Measurements from ENCODE around the gene RGS9.
"Not testable (repeated sequence)": the region's sequence is repeated elsewhere in the genome, so short reads cannot be mapped to it uniquely, and the experiment has no call there.

Gene RGS9

DNA sequence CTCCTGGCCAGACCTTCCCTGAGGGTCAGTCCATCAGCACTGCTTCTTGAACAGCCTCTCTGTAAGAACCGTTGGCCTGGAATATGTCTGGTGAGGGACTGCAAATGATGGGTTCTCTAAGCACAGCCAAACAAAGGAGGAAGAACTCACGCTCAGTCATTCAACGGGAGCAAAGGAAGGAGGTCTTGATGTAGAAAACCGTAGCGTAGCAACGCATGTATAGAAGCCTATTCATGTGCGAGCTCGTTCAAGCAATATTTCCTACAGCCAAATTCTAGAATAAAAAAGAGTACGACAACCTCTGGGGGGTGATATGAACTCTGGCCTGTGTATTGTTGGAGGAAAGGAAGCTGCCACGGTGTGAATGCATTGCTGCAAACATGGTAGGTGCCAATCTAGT is 64.2 kb downstream of the RGS9 start:
- DNase-seq (ENCODE audit: extremely low spot score, insufficient read length, low read depth) = no peak
- no peak for FAIRE-seq

GRCh38 chr17:65202844-65203571 is 65.8 kb downstream of the RGS9 start:
- FAIRE-seq (no peak), DNase-seq (ENCODE audit: extremely low spot score, insufficient read length, low read depth) (no peak)

DNA sequence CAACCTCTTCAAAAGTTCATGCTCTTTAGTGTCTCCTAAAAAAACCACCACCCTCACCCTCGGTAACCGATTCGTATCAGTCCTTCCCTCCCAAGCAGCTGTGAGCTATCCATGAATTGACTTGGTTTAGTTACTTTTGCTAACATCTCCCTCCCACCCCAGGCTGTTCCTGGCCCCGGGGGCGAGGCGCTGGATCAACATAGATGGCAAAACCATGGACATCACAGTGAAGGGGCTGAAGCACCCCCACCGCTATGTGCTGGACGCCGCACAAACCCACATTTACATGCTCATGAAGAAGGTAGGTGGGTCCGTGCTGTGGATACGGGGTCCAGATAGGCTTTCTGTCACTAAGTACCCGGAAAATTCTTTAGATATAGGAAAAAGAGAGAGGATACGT is 66.8 kb downstream of the RGS9 start:
- no peak for DNase-seq (ENCODE audit: extremely low spot score, insufficient read length, low read depth)
- no peak for FAIRE-seq

- FAIRE-seq = no peak
- no peak for DNase-seq (ENCODE audit: extremely low spot score, insufficient read length, low read depth)
These were observed 68.5 kb downstream of the RGS9 start for GRCh38 chr17:65205655-65206054.

DNA sequence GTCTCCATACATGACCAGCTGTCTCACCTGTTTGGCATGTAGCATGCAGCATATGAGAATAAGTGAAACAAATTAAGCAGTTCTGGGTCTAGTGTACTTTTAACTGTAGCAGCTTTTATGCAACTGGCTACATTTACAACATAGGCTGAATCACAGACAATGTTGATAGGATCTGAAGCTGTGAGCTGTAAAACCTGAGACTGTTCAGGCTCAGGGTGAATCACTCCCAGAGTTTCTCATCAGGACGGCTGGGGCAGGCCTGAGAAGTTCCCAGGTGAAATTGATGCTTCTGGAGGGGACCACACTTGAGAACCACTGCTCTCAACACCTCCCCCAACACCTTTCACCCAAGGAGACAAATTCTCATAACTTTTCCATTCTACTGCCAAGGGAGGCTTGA is 70.3 kb downstream of the RGS9 start:
- not testable (repeated sequence) for DNase-seq (ENCODE audit: extremely low spot score, insufficient read length, low read depth); FAIRE-seq

DNA sequence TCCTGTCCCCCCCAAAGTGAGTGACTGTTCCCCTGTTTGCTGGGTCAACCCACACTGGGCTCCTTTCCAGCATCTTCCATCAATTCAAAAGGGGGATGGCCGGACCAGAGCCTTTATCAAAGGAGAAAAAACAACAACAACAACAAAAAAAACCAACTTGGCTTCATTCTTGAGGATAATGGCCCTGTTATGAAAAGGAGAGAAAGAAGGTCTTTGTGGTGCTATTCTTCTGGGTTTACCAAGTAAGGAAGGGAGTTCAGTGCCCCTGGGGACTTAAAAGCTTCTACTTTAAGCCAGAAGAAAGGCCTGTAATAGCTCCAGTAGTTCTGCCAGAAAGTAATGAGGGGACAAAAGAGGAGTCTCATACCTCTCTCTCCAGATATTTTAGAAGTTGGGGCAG is 71.5 kb downstream of the RGS9 start:
- FAIRE-seq = no peak

DNA sequence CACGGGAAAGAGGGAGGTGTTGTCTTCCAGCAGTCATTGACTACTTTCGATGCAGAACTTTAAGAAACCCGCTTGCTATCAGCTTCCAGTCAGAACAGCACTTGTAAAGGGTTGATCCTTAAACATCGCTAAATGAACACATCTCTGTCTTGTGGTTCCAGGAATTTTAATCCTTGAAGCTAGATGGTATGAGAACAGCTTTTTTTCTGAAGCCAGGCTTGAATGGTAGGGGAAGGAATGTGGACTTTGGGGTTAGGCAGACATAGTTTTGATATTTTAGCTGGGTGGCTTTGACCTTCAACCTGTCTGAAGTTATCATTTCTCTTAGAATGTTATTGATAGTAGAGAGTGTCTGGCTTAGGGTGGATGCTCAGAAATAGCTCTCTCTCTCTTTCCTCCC is 81.1 kb downstream of the RGS9 start:
- DNase-seq (ENCODE audit: extremely low spot score, insufficient read length, low read depth) (no peak), FAIRE-seq (no peak)

More for the DNA sequence above, 71.5 kb downstream of the RGS9 start:
- DNase-seq (ENCODE audit: extremely low spot score, insufficient read length, low read depth) = no peak

DNA sequence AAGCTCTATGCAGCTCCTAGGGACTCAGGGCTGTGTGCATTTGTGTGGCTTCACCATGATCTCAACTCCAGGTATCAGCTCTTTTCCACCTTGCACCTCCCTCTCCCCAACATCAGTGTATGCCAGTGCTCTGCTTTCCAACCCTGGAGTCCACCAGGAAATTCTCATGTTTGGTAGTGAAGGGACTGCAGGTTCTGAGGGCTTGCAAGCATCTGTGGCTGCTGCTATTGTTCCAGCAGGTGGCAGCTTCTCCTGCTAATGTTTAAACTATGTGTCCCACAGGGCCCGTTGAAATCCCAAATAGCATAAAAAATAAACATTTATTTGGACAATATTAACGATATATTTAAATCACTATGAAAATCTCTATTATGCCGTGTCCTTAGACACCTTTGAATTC is 82.0 kb downstream of the RGS9 start:
- DNase-seq (ENCODE audit: extremely low spot score, insufficient read length, low read depth) (no peak), FAIRE-seq (no peak)

DNA sequence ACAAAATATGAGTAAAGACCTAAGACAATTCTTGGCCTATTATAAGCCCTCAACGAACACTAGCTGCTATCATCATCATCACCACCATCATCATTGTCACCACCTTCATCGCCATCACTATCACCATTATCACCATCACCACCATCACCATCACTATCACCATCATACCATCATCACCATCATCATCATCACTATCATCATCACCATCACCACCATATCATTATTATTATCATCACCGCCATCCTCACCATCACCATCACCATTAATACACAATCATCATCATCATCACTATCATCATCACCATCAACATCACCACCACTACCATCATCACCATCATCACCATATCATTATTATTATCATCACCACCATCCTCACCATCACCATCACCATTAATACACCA is 82.5 kb downstream of the RGS9 start:
- DNase-seq (ENCODE audit: extremely low spot score, insufficient read length, low read depth) = no peak
- FAIRE-seq = no peak

DNA sequence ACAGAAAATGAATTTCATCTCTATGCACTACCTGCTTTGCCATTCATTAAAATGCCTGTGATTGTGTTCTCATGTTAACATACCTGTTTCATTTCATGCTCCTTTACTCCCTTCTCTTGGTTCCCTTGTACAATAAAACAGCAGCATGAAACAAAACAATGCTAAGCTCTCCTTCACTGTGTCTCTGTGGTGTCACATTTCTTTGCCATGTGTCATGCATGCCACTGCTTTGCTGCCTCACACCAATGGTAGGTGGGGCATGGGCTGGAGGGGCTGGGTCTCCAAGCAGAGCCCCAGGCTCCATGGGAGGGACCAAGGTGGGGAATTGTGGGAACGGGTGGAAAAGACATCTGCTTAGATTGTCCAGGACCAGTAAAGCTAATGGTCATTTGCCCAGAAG is 83.6 kb downstream of the RGS9 start:
- FAIRE-seq (no peak), DNase-seq (ENCODE audit: extremely low spot score, insufficient read length, low read depth) (no peak)

DNA sequence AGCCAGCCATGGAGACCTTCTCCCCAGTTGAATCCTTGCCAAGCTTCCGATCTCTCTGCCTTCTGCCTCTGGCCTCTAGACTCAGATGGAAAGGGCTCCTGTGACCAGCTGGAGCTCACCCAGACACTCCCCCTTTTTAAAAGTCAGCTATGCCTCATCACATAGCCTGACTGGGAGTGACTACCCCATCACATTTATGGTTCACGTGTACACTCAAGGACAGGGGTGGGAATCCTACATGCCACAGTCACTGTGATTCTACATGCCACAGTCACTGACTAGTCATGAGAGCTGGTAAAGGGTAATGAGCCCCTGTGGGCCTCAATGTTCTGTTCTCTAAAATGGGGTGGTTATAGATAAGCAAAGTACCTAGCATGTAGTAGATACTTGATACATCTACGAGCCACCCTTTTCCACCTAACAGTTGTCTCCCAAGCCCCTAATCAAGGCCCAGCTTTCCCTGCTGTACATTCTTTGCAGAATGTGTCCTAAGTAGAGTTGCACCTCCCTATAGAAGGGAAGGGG is 85.1 kb downstream of the RGS9 start:
- no peak for DNase-seq (ENCODE audit: extremely low spot score, insufficient read length, low read depth)
- no peak for FAIRE-seq

DNA sequence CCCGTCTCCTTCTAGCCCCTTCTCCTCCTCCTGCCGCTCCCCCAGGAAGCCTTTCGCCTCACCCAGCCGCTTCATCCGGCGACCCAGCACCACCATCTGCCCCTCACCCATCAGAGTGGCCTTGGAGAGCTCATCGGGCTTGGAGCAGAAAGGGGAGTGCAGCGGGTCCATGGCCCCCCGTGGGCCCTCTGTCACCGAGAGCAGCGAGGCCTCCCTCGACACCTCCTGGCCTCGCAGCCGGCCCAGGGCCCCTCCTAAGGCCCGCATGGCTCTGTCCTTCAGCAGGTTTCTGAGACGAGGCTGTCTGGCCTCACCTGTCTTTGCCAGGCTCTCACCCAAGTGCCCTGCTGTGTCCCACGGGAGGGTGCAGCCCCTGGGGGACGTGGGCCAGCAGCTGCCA is 87.9 kb downstream of the RGS9 start:
- DNase-seq (ENCODE audit: extremely low spot score, insufficient read length, low read depth) = no peak
- no peak for FAIRE-seq

DNA sequence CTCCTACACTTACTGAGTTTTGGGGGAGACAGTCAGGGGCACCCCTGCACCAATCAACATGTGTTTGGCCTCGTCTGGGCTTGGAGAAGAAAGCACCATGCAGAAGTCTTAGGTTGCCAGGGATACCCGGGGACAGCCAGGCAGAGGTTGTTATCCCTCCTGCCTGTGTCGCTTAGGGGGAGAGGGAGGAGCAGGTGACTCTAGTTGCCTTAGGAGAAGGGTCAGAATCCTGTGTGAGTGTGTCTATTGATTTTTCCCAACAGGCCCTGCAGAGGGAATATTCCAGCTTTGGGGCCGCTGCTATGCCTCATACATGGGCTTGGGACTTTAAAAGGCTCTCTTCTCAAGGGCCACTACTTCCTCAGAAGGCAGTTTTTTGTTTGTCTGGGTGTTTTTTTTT is 89.1 kb downstream of the RGS9 start:
- DNase-seq (ENCODE audit: extremely low spot score, insufficient read length, low read depth) (no peak), FAIRE-seq (no peak)

DNA sequence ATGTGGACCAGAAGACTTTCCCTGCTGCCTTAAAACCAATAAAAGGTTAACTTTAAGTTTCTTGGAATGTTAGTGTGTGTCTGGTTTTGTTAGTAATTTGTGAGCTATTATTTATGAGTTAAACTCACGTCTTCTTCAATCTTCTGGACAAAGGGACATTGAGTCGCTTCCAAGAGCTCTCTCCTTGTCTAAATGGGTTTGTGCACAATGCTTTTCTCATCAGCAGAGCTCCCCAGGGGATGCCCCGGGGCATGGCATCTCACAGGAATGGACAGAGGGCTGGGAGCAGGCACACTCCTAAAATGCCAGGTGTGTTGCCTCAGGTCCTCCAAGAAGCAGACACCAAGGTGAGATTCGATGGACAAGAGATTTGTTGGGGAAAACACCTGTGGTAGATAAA is 90.5 kb downstream of the RGS9 start:
- FAIRE-seq (no peak), DNase-seq (ENCODE audit: extremely low spot score, insufficient read length, low read depth) (no peak)

GRCh38 chr17:65228287-65228686 is 91.1 kb downstream of the RGS9 start:
- FAIRE-seq (no peak), DNase-seq (ENCODE audit: extremely low spot score, insufficient read length, low read depth) (no peak)

- no peak for DNase-seq (ENCODE audit: extremely low spot score, insufficient read length, low read depth)
These were observed 91.8 kb downstream of the RGS9 start for GRCh38 chr17:65228734-65229620.

GRCh38 chr17:65229621-65229995 is 92.4 kb downstream of the RGS9 start:
- DNase-seq (ENCODE audit: extremely low spot score, insufficient read length, low read depth) (no peak), FAIRE-seq (no peak)

More at GRCh38 chr17:65228734-65229620, 91.8 kb downstream of the RGS9 start:
- no peak for FAIRE-seq

- DNase-seq (ENCODE audit: extremely low spot score, insufficient read length, low read depth) = no peak
These were observed 92.9 kb downstream of the RGS9 start for GRCh38 chr17:65230040-65230439.

GRCh38 chr17:65231086-65231485 is 93.9 kb downstream of the RGS9 start:
- no peak for FAIRE-seq
- DNase-seq (ENCODE audit: extremely low spot score, insufficient read length, low read depth) = no peak

More at GRCh38 chr17:65230040-65230439, 92.9 kb downstream of the RGS9 start:
- FAIRE-seq = no peak

GRCh38 chr17:65231662-65232335 is 94.6 kb downstream of the RGS9 start:
- DNase-seq (ENCODE audit: extremely low spot score, insufficient read length, low read depth) = peak; percentile 33
- no peak for FAIRE-seq

DNA sequence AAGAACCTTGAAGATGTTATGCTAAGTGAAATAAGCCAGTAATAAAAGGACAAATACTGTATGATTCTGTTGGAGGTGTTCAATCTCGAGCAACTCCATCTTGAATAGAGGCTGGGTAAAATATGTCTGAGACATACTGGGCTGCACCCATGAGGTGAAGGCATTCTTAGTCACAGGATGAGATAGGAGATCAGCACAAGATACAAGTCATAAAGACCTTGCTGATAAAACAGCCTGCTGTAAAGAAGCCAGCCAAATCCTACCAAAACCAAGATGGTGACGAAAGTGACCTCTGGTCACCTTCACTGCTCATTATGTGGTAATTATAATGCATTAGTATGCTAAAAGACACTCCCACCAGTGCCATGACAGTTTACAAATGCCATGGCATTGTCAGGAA is 98.1 kb downstream of the RGS9 start:
- no peak for DNase-seq (ENCODE audit: extremely low spot score, insufficient read length, low read depth)
- no peak for FAIRE-seq

Measured in GM18507 (cell line).